ENCODE data around the gene FAF1.
"Not testable (repeated sequence)": the region's sequence is repeated elsewhere in the genome, so short reads cannot be mapped to it uniquely, and the experiment has no call there.

The FAF1 gene

GRCh38 chr1:50959303-50959912, 659 bp downstream of the FAF1 start:
- DNase-seq: no peak

DNA sequence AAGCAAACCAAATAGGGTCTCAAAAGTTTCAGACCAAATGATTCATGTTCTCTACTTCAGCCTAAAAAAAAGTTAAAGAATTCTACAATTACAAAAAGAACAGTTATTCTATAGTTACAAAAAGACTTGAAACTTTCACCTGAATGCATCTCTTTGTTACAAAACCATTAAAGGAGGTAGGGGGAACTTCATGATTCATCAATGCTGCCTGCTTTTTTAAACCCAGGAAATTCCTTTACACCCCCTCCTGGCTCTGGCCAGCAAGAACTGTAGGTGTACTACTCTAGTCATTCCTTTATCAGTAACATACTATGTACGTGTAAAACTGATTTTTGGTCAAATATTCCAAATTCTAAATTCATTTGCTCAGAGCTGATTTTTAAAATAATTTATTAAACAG, 5.0 kb downstream of the FAF1 start:
- DNase-seq: no peak

GRCh38 chr1:50952566-50952965, 7.5 kb downstream of the FAF1 start:
- not testable (repeated sequence) for DNase-seq

GRCh38 chr1:50950396-50950795, 9.7 kb downstream of the FAF1 start:
- DNase-seq: no peak

DNA sequence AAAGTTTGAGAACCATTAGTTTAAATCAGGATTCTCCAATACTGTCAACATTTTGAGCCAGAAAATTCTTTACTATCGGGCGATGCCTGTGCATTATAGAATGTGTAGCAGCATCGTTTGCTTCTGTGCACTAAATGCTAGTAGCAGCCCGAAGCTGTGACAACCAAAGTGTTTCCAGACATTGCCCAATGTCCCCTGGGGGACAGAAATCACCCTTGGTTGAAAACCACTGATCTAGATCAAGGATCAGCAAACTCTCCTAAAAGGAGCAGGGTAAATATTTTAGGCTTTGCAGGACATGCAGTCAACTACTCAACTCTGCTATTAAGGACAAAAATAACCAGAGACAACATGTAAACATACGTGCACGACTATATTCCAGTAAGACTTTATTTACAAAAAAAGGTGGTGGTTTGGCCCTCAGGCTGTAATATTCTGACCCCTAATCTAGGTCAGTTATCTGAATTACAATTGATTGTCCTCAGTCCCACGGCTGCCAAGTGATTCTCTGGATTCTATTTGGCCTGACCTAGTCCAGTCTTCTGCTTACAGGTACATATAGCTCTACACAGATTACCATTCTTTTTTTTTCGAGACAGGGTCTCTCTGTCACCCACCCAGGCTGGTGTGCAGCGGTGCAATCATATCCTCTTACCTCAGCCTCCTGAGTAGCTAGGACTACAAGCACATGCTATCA, 10.6 kb downstream of the FAF1 start:
- no peak for DNase-seq

DNA sequence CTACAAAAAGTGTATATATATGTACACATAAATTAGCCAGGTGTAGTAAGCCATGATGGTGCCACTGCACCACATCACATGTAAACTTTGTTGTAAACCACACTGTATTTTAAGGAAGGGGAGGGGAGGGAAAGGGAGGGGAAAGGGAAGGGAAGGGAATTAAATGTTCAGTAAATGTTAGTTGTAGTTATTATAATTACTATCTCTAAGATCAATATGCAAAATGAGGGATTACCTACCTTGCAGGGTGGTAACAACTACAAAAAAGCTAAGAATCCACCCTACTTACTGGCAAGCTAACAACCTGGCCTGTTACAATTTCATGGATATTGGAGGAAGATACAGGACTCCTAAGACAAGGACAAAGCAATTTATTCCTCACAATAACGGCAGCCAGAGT, 17.7 kb downstream of the FAF1 start:
- no peak for DNase-seq

DNA sequence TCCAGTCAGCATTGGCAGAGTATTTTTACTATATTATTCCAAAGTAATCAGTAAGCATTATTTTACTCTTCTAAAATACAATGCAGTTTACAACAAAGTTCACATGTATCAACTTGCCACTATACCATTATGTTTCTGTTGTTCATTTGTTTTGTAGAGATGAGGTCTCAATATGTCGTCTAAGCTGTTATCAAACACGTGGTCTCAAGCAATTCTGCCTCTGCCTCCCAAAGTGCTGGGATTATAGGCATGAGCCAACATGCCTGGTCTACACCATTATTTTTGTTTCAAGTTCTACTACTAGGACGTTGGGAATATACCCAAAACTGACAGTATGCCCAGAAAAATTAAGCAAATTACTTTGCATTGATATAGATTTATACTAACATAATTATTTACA, 19.8 kb downstream of the FAF1 start:
- DNase-seq: no peak

GRCh38 chr1:50936321-50936720, 23.7 kb downstream of the FAF1 start:
- no peak for DNase-seq

- DNase-seq: not testable (repeated sequence)
Observed at GRCh38 chr1:50935276-50935675, 24.8 kb downstream of the FAF1 start.

GRCh38 chr1:50934838-50935237, 25.2 kb downstream of the FAF1 start:
- no peak for DNase-seq

DNA sequence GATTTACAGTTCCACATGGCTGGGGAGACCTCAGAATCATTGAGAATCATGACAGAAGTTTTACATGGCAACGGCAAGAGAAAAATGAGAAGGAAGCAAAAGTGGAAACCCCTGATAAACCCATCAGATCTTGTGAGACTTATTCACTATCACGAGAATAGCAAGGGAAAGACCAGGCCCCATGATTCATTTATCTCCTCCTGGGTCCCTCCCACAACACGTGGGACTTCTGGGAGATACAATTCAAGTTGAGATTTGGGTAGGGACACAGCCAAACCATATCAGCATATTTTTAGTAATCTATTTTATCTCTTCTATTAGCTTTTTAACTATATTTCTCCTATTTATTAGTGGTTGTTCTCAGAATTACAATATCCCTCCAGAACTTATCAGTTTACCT, 26.3 kb downstream of the FAF1 start:
- not testable (repeated sequence) for DNase-seq

- DNase-seq: not testable (repeated sequence)
Observed at GRCh38 chr1:50932043-50932442, 28.0 kb downstream of the FAF1 start.

GRCh38 chr1:50930965-50931737, 28.9 kb downstream of the FAF1 start:
- no peak for DNase-seq

GRCh38 chr1:50930193-50930592, 29.9 kb downstream of the FAF1 start:
- DNase-seq: no peak

DNA sequence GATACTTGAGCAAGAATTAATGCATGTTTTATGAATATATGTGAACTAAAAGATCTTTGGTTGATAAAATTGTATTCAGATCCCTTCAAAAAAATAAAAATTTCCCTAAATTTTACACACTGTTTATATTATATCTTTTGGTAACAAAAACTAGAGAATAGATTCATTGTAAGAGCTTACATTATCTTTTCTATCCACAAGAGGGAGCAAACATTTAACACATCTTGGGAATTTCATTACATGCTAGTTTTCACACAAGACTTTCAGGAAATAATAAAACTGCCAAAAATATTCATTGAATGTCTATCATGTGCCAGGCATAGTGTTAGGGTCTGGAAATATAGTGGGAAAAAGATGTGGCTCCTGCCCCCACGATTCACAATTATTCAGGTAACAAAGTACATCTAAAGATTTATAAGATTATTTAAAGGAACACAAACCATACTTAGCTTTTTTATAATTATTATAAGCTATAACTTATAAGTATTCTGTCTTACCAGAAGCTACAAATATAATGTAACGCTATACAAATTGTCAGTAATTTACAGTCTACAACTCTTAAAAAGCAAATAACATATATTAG, 30.6 kb downstream of the FAF1 start:
- DNase-seq: no peak

GRCh38 chr1:50923564-50923963, 36.5 kb downstream of the FAF1 start:
- no peak for DNase-seq

GRCh38 chr1:50921029-50921428, 39.0 kb downstream of the FAF1 start:
- DNase-seq: no peak

DNA sequence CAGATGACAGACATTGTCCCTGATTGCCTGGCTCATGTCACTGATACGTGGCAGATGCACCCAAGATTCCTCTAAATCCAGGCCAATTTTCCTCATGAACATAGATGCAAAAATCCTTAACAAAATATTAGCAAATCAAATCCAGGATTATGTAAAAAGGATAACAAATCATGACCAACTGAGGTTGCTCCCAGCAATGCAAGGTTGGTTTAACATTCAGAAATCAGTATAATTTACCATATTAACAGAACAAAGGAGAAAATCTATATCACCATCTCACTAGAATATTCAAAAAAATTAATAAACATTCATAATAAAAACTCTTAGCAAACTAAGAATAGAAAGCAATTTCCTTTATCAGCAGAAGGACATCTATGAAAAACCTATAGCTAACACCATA, 39.7 kb downstream of the FAF1 start:
- DNase-seq: no peak

DNA sequence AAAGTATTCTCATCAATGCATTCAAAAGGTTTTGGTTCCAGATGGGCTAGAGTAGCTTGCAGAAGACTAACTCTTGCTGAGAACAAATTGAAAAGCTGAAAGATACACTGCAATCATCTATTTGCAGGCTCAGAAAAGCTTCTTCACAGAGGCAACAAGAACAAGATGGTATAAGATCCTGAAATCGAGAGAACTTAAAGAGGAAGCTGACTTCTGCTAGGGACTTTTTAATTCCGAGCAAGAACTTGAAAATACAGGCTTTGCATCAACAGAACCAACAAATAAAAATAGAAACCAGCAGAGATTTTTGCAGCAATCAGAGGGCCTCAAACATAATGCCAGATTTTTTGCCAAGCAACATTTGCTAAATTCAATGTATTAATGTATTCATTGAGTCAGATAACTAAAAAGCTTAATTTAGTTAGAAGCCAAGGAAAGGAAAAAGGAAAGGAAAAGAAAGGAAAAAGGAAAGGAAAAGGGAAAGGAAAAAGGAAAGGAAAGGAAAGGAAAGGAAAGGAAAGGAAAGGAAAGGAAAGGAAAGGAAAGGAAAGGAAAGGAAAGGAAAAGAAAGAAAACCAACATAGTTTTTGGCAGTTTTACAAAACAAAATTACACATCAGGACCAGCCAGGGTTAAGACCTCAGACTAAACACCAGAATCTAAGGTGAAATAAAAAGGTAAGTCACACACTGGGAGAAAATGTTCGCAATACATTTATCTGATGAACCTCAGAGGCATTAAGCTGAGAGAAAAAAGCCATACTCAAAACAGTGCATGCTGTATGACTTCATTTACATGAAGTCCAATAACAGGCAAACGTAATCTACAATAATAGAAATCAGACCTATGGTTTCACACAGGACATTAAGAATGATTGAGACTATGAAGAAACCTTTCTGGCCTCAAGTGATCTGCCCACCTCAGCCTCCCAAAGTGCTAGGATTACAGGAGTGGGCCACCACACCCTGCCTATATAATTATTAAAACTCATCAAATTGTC, 42.6 kb downstream of the FAF1 start:
- DNase-seq: no peak

- DNase-seq: no peak
Observed at GRCh38 chr1:50915621-50916020, 44.4 kb downstream of the FAF1 start.

DNA sequence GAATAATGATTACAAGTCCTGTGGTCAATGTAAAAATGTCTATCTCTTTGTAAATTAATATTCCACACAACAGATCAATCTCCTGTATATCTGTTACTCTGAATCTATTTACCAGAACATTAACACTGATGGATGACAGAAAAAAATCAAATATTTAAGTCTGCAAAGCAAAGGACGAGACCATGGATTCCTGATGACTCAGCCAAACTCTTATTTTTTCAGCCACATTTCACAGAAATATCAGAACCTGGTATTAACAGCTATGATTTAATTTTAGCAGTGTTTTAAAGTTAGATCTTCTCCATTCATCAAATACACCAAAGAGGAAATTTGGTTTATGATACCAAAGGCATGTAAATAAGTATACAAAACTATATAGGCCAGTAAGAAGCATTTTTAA, 46.1 kb downstream of the FAF1 start:
- no peak for DNase-seq

DNA sequence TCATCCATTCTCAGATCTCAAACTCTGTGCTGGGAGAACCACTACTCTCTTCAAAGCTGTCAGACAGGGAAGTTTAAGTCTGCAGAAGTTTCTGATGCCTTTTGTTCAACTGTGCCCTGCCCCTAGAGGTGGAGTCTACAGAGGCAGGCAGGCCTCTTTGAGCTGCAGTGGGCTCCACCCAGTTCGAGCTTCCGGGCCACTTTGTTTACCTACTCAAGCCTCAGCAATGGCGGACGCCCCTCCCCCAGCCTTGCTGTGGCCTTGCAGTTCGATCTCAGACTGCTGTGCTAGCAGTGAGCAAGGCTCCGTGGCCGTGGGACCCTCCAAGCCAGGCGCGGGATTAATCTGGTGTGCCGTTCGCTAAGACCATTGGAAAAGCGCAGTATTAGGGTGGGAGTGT, 49.7 kb downstream of the FAF1 start:
- DNase-seq: not testable (repeated sequence)

Measured in effector CD4-positive, alpha-beta T cell (primary cell).